Measurements from ENCODE around the gene HIVEP1. TPM values are rescaled to one million over a fixed set of nuclear protein-coding genes. Genes with fewer than 3 reads are reported as not detected.

The HIVEP1 gene
- total and polyA plus RNA-seq, 2 of the 8 experiments (the other 6 are each of a cell fraction or from before 2014, with no cell fraction given): 22.6 to 23.1 TPM

- H3K23me2 ChIP-seq (ENCODE audit: low read depth, low read length): no peaks in the 10 kb centered on the region
- H3K23ac ChIP-seq (ENCODE audit: insufficient read length): no peak overlapping the region
- H3K4me1 ChIP-seq (replicated peaks in 1 of 4; ENCODE audit: control insufficient read depth in 3 of 4, insufficient read depth in 4 of 4, low read length in 3 of 4): peaks cover 0 to 13% (median 6%) of the 10 kb centered on the region in 4 experiments; a peak in 4 of 7 replicates
- no peak overlapping the region for H3K4me3 ChIP-seq (ENCODE audit: extremely low read depth in 1 of 4, insufficient read depth in 2 of 4, low read depth in 3 of 4, low read length in 4 of 4)
- no peak overlapping the region for H3K18ac ChIP-seq (ENCODE audit: extremely low read depth, low read length)
- 82% methylated on average over 2 of the region's 2 CpGs; no CpG with 5 or more reads in 1 of the 2 experiments for WGBS, 2 experiments (ENCODE audit: extremely low coverage in 1 of 2, insufficient coverage in 1 of 2, insufficient read length in 1 of 2, insufficient replicate concordance in 2 of 2, low coverage in 1 of 2, low lambda C conversion rate in 2 of 2, missing lambda C conversion rate in 1 of 2)
- CTCF ChIA-PET (ENCODE audit: partially characterized antibody): no interaction called here
- no peak overlapping the region for H2BK20ac ChIP-seq (ENCODE audit: low read length)
- no peaks in the 10 kb centered on the region for H3K36me3 ChIP-seq (ENCODE audit: control insufficient read depth in 2 of 4, insufficient read depth in 4 of 4, low read length in 3 of 4)
- no peaks in the 10 kb centered on the region for H3K27me3 ChIP-seq (replicated peaks in 1 of 4; ENCODE audit: control insufficient read depth in 3 of 4, extremely low read depth in 1 of 4, insufficient read depth in 3 of 4, low read length in 3 of 4)
- FAIRE-seq: no peak
- H2BK12ac ChIP-seq (ENCODE audit: low read depth, low read length): no peak overlapping the region
- no peak overlapping the region for H4K5ac ChIP-seq (ENCODE audit: insufficient read length, low read depth, low read length)
- no peak overlapping the region for H2AFZ ChIP-seq (ENCODE audit: low read length)
- no peak overlapping the region for H4K8ac ChIP-seq (ENCODE audit: extremely low read depth, insufficient read depth, low read length)
- H3K9ac ChIP-seq (replicated peaks in 1 of 4; ENCODE audit: extremely low read depth in 1 of 4, low read depth in 3 of 4, low read length in 3 of 4): no peak overlapping the region
- H3K9me3 ChIP-seq (ENCODE audit: insufficient read depth in 2 of 2, low read depth in 1 of 2, low read length in 1 of 2): no peaks in the 10 kb centered on the region
- no peak overlapping the region for H2BK15ac ChIP-seq (ENCODE audit: low read length)
- no peak overlapping the region for H4K91ac ChIP-seq (replicated peaks; ENCODE audit: insufficient read length, low read length)
- H2BK120ac ChIP-seq (replicated peaks; ENCODE audit: low read depth, low read length): no peak overlapping the region
- POLR2A ChIA-PET (ENCODE audit: partially characterized antibody): no interaction called here
- H3K79me2 ChIP-seq (ENCODE audit: control insufficient read depth in 1 of 2, insufficient read depth in 2 of 2, low read length in 2 of 2): peaks cover 0 to 93% of the 10 kb centered on the region in 2 experiments; a peak in 3 of 4 replicates
- DNase-seq (ENCODE audit: low read depth in 1 of 2, low spot score in 2 of 2): no peak
- no peak overlapping the region for H3K14ac ChIP-seq (ENCODE audit: insufficient read length)
- H3K56ac ChIP-seq (replicated peaks; ENCODE audit: insufficient read length, low read depth, low read length): no peak overlapping the region
- TF ChIP-seq SP4 (IDR thresholded peaks at IDR 0.05; ENCODE audit: low read length): no peak
- no peak for TF ChIP-seq EZH2 (IDR thresholded peaks at IDR 0.05; ENCODE audit: low read depth, low read length, severe bottlenecking)
- TF ChIP-seq SP1 (IDR thresholded peaks at IDR 0.05; ENCODE audit: low read depth, low read length): no peak
- TF ChIP-seq SUZ12 (IDR thresholded peaks at IDR 0.05; ENCODE audit: low read length): no peak
- TF ChIP-seq EGR1 (IDR thresholded peaks at IDR 0.05; ENCODE audit: borderline replicate concordance, low read depth, low read length): no peak
- no peak for TF ChIP-seq HDAC6 (IDR thresholded peaks at IDR 0.05; ENCODE audit: low read depth, low read length)
- no peak for TF ChIP-seq TAF1 (IDR thresholded peaks at IDR 0.05; ENCODE audit: low read depth, low read length)
- TF ChIP-seq BRCA1 (IDR thresholded peaks at IDR 0.05; ENCODE audit: low read depth, low read length): no peak
- no peak for TF ChIP-seq ASH2L (IDR thresholded peaks at IDR 0.05; ENCODE audit: low read length)
- no peak for TF ChIP-seq BACH1 (IDR thresholded peaks at IDR 0.05; ENCODE audit: low read length)
- no peak for TF ChIP-seq MAFK (IDR thresholded peaks at IDR 0.05; ENCODE audit: low read depth, low read length)
- peaks cover 6% of the 10 kb centered on the region in 2 experiments for H4K20me1 ChIP-seq (replicated peaks in 1 of 2; ENCODE audit: control insufficient read depth in 1 of 2, insufficient read depth in 2 of 2, low read length in 2 of 2)
- H3K27ac ChIP-seq (ENCODE audit: low read depth, low read length): no peak overlapping the region
- H3K4me2 ChIP-seq (ENCODE audit: insufficient read depth in 1 of 2, low read depth in 2 of 2, low read length in 2 of 2): no peak overlapping the region
- peaks cover 11% of the 10 kb centered on the region; the same call in 1 of the 2 replicates for H3K79me1 ChIP-seq (ENCODE audit: low read depth, low read length)
- H2BK5ac ChIP-seq (ENCODE audit: low read depth, low read length): no peak overlapping the region
- no peak overlapping the region for H2AK5ac ChIP-seq (ENCODE audit: low read depth, low read length)
- no peak overlapping the region for H3K4ac ChIP-seq (replicated peaks; ENCODE audit: insufficient read length, low read depth, low read length)
These were observed 69.7 kb downstream of the HIVEP1 start for GRCh38 chr6:12081771-12082170.
